ENCODE results near the gene EPB41L2.

GRCh38 chr6:131103901-131104300, 40.9 kb upstream of the EPB41L2 start:
- TF ChIP-seq SIN3A (IDR thresholded peaks at IDR 0.05; ENCODE audit: low read depth): no peak
- no peak for TF ChIP-seq CTCF (IDR thresholded peaks at IDR 0.05 in 2 of 3, conservative IDR thresholded peaks at IDR 0.05 in 1 of 3; ENCODE audit: borderline replicate concordance in 1 of 3, insufficient read depth in 1 of 3, low read depth in 2 of 3, low read length in 2 of 3)
- no peak for TF ChIP-seq MAX (IDR thresholded peaks at IDR 0.05)
- no peak for TF ChIP-seq REST (IDR thresholded peaks at IDR 0.05; ENCODE audit: low read depth)
- TF ChIP-seq ATF3 (IDR thresholded peaks at IDR 0.05): no peak
